Measurements from ENCODE around the gene ZNF823.

GRCh38 chr19:11752244-11752736 is 13.5 kb upstream of the ZNF823 start:
- no peak for TF ChIP-seq POLR2A (IDR thresholded peaks at IDR 0.05; ENCODE audit: low read depth, low read length)
- TF ChIP-seq CTCF (IDR thresholded peaks at IDR 0.05; ENCODE audit: extremely low read depth in 1 of 2, insufficient read depth in 1 of 2, low read depth in 1 of 2, low read length in 2 of 2), result no peak
- TF ChIP-seq MYC (IDR thresholded peaks at IDR 0.05; ENCODE audit: low read depth, low read length), result no peak
- TF ChIP-seq POLR2AphosphoS5 (IDR thresholded peaks at IDR 0.05; ENCODE audit: insufficient read depth, low read depth, low read length), result no peak
- TF ChIP-seq EZH2 (IDR thresholded peaks at IDR 0.05; ENCODE audit: borderline replicate concordance, low read depth, low read length, severe bottlenecking), result no peak
- no peak for TF ChIP-seq JUN (IDR thresholded peaks at IDR 0.05; ENCODE audit: borderline replicate concordance, insufficient read depth, insufficient read length, low read depth)
- no peak for TF ChIP-seq MAX (IDR thresholded peaks at IDR 0.05; ENCODE audit: insufficient read depth, insufficient read length)
- no peak for TF ChIP-seq FOS (IDR thresholded peaks at IDR 0.05; ENCODE audit: borderline replicate concordance, insufficient read depth, low read length)
- no peak for TF ChIP-seq GATA2 (IDR thresholded peaks at IDR 0.05; ENCODE audit: insufficient read depth, insufficient read length, low read depth, low read length)

Measured in endothelial cell of umbilical vein (primary cell).